ENCODE data around the gene LIN52.

The LIN52 gene

DNA sequence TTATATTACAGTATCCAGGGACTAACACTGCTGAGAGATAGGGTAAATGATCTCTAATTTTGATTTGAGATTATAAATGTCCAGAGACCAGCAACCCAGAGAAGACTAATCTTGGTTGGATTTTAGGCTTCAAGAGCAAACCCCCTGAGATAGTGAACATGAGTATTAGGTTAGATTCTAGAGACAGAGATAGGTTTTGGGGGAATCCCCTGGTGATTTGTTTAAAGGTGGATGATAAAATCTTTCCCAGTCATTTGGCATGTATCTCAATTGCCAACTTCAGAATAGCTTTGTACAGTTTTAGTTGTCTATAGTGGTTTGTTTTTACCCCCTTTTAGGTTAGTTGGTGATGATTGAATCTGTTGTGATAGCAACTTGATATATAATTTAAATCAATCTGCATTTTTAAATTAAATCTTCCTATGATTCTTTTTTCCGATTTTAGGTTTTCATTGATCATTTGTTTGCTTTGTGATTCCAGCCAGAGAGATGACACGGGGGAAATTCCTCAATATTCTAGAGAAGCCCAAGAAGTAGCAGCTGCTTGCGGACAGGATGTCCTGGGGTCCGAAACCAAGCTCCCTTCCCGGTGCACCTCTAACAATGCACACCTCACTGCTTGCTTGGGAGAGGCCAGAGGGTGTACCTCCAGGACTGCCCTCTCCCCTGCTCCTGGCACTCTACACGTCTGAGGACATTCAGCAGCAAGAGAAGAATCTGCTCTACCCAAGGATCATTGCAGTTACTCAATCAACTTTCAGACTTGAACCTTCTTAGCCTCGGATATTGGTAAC lies 113.9 kb downstream of the LIN52 start:
- Histone ChIP-seq H3K27ac (ENCODE audit: low read length) (no peak overlapping the region), H3K4me3 (ENCODE audit: low read length) (no peak overlapping the region), H3K36me3 (replicated peaks; ENCODE audit: low read depth, low read length) (no peaks in the 10 kb centered on the region), H4K20me1 (ENCODE audit: insufficient read depth, low read length) (no peaks in the 10 kb centered on the region; the same call in none of the 2 replicates), H3K79me2 (ENCODE audit: low read length) (no peaks in the 10 kb centered on the region), H3K27me3 (ENCODE audit: low read depth, low read length) (no peaks in the 10 kb centered on the region), H2AFZ (ENCODE audit: low read depth, low read length) (no peak overlapping the region), H3K4me1 (ENCODE audit: low read length) (peaks cover 8% of the 10 kb centered on the region), H3K9me3 (ENCODE audit: insufficient read depth, low read length) (no peaks in the 10 kb centered on the region), H3K4me2 (ENCODE audit: low read length) (no peak overlapping the region), H3K9ac (ENCODE audit: low read length) (no peak overlapping the region)
- TF ChIP-seq, protein P1, sequence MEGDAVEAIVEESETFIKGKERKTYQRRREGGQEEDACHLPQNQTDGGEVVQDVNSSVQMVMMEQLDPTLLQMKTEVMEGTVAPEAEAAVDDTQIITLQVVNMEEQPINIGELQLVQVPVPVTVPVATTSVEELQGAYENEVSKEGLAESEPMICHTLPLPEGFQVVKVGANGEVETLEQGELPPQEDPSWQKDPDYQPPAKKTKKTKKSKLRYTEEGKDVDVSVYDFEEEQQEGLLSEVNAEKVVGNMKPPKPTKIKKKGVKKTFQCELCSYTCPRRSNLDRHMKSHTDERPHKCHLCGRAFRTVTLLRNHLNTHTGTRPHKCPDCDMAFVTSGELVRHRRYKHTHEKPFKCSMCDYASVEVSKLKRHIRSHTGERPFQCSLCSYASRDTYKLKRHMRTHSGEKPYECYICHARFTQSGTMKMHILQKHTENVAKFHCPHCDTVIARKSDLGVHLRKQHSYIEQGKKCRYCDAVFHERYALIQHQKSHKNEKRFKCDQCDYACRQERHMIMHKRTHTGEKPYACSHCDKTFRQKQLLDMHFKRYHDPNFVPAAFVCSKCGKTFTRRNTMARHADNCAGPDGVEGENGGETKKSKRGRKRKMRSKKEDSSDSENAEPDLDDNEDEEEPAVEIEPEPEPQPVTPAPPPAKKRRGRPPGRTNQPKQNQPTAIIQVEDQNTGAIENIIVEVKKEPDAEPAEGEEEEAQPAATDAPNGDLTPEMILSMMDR (IDR thresholded peaks at IDR 0.05; ENCODE audit: low read depth, low read length) = no peak

DNA sequence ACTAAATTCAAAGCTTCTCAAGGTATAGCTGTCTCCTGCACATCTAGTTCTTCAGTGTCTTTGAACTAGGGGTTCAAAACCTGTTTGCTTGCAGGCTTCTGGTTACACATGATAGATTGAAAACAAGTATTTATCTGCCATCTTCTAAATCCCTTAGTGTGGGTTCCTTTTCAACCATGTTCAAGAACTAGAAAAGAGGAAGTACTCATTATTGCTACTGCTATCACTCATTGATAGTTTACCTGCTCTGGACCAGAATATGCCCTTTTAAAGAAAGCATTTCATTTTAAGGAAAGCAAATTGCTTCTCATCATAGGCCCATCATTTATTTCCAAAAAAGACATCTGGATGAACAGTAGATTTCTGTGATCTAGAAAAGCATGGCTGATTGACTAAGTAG lies 117.4 kb downstream of the LIN52 start:
- Histone ChIP-seq H3K4me3 (ENCODE audit: low read length) (no peak overlapping the region), H3K4me2 (ENCODE audit: low read length) (no peak overlapping the region), H3K27me3 (ENCODE audit: low read depth, low read length) (no peaks in the 10 kb centered on the region), H3K4me1 (ENCODE audit: low read length) (peaks cover 8% of the 10 kb centered on the region), H3K9ac (ENCODE audit: low read length) (no peak overlapping the region), H3K27ac (ENCODE audit: low read length) (no peak overlapping the region), H3K9me3 (ENCODE audit: insufficient read depth, low read length) (no peaks in the 10 kb centered on the region), H3K36me3 (replicated peaks; ENCODE audit: low read depth, low read length) (no peaks in the 10 kb centered on the region), H2AFZ (ENCODE audit: low read depth, low read length) (no peak overlapping the region), H4K20me1 (ENCODE audit: insufficient read depth, low read length) (no peaks in the 10 kb centered on the region; the same call in none of the 2 replicates), H3K79me2 (ENCODE audit: low read length) (no peaks in the 10 kb centered on the region)
- no peak for TF ChIP-seq EZH2phosphoT487 (IDR thresholded peaks at IDR 0.05; ENCODE audit: low read depth)
- TF ChIP-seq, protein P1 (IDR thresholded peaks at IDR 0.05; ENCODE audit: low read depth, low read length) = no peak

DNA sequence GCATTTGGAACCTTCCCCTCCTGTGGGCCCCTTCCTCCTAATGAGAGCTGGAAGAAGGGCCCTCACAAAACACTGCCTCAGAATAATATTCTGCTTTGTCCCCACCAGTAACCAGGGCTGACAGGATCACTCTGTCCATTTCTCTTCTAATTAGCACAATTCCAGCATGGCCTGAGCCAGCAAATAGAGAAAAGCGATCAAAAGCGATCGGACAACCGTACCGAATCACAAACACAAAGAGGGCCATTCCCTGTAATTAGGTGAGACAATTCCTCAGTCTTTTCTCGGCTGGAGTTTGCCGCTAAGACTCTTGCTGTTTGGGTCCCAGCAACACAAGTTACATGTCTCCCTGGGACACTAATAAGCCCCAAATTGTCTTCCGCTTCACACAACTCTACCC lies 118.9 kb downstream of the LIN52 start:
- H3K4me2 ChIP-seq (ENCODE audit: low read length) = no peak overlapping the region
- no peaks in the 10 kb centered on the region for H3K9me3 ChIP-seq (ENCODE audit: insufficient read depth, low read length)
- no peak overlapping the region for H2AFZ ChIP-seq (ENCODE audit: low read depth, low read length)
- TF ChIP-seq, protein P1 (IDR thresholded peaks at IDR 0.05; ENCODE audit: low read depth, low read length) = no peak
- no peak for TF ChIP-seq EZH2phosphoT487 (IDR thresholded peaks at IDR 0.05; ENCODE audit: low read depth)
- H3K27me3 ChIP-seq (ENCODE audit: low read depth, low read length) = no peaks in the 10 kb centered on the region
- H3K27ac ChIP-seq (ENCODE audit: low read length) = no peak overlapping the region
- H4K20me1 ChIP-seq (ENCODE audit: insufficient read depth, low read length) = no peaks in the 10 kb centered on the region
- no peaks in the 10 kb centered on the region for H3K79me2 ChIP-seq (ENCODE audit: low read length)
- H3K4me3 ChIP-seq (ENCODE audit: low read length) = no peak overlapping the region
- H3K9ac ChIP-seq (ENCODE audit: low read length) = no peak overlapping the region
- peaks cover 8% of the 10 kb centered on the region for H3K4me1 ChIP-seq (ENCODE audit: low read length)
- H3K36me3 ChIP-seq (replicated peaks; ENCODE audit: low read depth, low read length) = no peaks in the 10 kb centered on the region

DNA sequence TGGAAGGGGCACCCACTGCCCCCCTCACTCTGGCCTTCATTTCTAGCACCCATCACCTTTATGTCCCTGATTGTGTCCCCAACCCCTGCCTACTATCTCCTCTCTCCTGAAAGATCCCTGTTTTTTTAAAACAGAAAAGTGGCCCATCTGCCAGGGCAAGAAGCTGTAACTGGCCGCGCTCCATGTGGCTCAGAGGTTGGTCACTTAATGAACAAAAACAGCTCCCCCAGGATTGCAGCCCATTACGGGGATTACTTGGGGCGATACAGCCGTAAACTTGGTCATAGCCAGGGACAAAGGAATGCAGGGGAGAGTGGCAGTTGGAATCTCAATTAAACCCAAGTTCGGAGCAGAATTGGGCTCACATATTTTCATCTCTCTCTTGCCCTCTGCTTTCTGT lies 119.7 kb downstream of the LIN52 start:
- no peaks in the 10 kb centered on the region for H3K79me2 ChIP-seq (ENCODE audit: low read length)

More for the DNA sequence above, 119.7 kb downstream of the LIN52 start:
- Histone ChIP-seq H3K36me3 (replicated peaks; ENCODE audit: low read depth, low read length) (no peaks in the 10 kb centered on the region), H3K4me3 (ENCODE audit: low read length) (no peak overlapping the region), H3K9me3 (ENCODE audit: insufficient read depth, low read length) (no peaks in the 10 kb centered on the region), H3K4me2 (ENCODE audit: low read length) (no peak overlapping the region), H4K20me1 (ENCODE audit: insufficient read depth, low read length) (no peaks in the 10 kb centered on the region), H3K27ac (ENCODE audit: low read length) (no peak overlapping the region), H3K9ac (ENCODE audit: low read length) (no peak overlapping the region), H3K27me3 (ENCODE audit: low read depth, low read length) (no peaks in the 10 kb centered on the region), H2AFZ (ENCODE audit: low read depth, low read length) (no peak overlapping the region), H3K4me1 (ENCODE audit: low read length) (peaks cover 8% of the 10 kb centered on the region)
- TF ChIP-seq EZH2phosphoT487 (IDR thresholded peaks at IDR 0.05; ENCODE audit: low read depth) = no peak
- TF ChIP-seq, protein P1 (IDR thresholded peaks at IDR 0.05; ENCODE audit: low read depth, low read length) = no peak

Data from OCI-LY3 (cell line).